ENCODE measurements around the gene ZFPM1. TPM values are rescaled to one million over a fixed set of nuclear protein-coding genes. Genes with fewer than 3 reads are reported as not detected.

Gene ZFPM1
- total RNA-seq, 3 donors from 2014 or later: 0.32 to 2.9 (median 2.3) TPM

DNA sequence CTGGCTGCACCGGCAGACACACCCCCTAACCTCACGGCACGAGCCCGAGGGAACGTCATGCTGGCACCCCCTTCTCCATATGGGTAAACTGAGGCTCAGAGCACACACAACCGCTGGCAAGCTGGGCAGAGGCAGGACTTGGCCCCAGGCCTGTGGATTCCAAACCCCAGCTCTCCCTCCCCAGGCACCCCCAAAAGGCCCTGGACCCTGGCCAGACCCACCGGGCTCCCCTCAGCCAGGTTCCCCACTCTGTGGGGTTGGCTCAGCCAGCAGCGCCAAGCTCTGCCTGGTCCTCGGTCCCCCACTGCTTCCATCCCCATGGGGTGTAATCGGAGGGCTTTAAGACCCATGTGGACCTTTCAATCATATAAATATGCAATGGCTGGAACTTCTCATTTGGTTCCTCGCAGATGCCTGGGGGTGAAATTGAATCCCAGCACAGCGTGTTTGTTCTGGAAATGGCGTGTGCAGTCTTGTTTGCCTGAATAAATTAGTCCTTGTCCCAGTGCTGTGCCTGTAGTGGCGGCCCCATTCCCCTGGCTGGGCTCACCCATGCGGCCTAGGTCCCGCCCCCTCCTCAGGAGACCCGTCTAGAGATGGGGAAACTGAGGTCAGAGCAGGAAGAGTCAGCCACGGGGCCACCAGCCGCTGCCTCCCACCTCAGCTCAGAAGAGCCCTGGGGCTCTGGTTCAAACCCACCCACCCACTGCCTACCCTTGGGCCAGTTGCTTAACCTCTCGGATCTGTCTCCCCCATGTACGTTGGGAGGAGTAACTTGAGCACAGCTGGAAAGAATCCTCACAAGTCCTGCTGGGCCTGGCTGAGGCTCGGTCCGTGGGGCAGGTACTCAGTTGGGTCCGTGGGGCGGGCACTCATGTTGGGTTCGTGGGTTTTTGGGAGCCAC, 57.3 kb downstream of the ZFPM1 start:
- H3K27me3 ChIP-seq: no peaks in the 10 kb centered on the region
- peak in 1 of 2 donors; percentile 60 for DNase-seq (ENCODE audit: low spot score in 2 of 2)

GRCh38 chr16:88511060-88511459, 58.0 kb downstream of the ZFPM1 start:
- DNase-seq (ENCODE audit: low spot score in 2 of 2): no peak
- H3K27me3 ChIP-seq: no peaks in the 10 kb centered on the region
- TF ChIP-seq CTCF (IDR thresholded peaks at IDR 0.05) (no peak), POLR2AphosphoS5 (IDR thresholded peaks at IDR 0.05) (no peak), POLR2A (IDR thresholded peaks at IDR 0.05) (no peak)
- H3K36me3 ChIP-seq: no peaks in the 10 kb centered on the region
- no peak overlapping the region for H3K4me3 ChIP-seq
- H3K27ac ChIP-seq: no peak overlapping the region
- intact Hi-C loops (cut with DNase I; ENCODE audit: low total_unique reads): no loop called here
- H3K4me1 ChIP-seq: no peaks in the 10 kb centered on the region
- no peaks in the 10 kb centered on the region for H3K9me3 ChIP-seq

More for the DNA sequence above, 57.3 kb downstream of the ZFPM1 start:
- peaks cover 0 to under 1% of the 10 kb centered on the region in 2 donors for H3K4me1 ChIP-seq
- H3K27ac ChIP-seq: peak overlapping the region; percentile 21 to 59
- H3K36me3 ChIP-seq: no peaks in the 10 kb centered on the region
- intact Hi-C loops (cut with DNase I; ENCODE audit: low total_unique reads): no loop called here
- TF ChIP-seq POLR2A (IDR thresholded peaks at IDR 0.05): no peak
- TF ChIP-seq POLR2AphosphoS5 (IDR thresholded peaks at IDR 0.05): no peak
- no peak for TF ChIP-seq CTCF (IDR thresholded peaks at IDR 0.05)
- peak overlapping the region in 1 of 3 donors; percentile 30 for H3K4me3 ChIP-seq
- H3K9me3 ChIP-seq: no peaks in the 10 kb centered on the region

DNA sequence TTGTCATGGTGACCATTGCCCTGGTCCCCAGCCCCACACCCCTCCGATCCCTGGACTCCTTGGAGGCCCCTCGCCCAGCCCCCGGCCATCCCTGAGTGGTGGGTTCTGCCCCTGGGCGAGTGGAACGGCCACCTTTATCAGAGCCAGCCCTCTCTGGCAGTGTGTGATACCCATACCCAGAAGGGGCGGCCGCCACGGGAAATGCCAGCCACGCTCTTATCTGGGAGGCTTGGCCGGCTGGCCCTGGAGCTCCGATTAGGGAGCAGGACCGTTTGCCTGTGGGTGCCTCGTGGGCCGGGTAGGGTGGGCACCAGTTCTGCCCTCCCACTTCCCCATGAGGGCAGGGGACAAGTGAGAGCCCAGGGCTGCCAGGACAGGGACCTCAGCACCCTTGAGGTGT, 58.8 kb downstream of the ZFPM1 start:
- H3K4me3 ChIP-seq: no peak overlapping the region
- intact Hi-C loops (cut with DNase I; ENCODE audit: low total_unique reads): no loop called here
- no peak for DNase-seq (ENCODE audit: low spot score in 2 of 2)
- no peaks in the 10 kb centered on the region for H3K4me1 ChIP-seq
- no peaks in the 10 kb centered on the region for H3K9me3 ChIP-seq
- H3K36me3 ChIP-seq: no peaks in the 10 kb centered on the region
- H3K27ac ChIP-seq: no peak overlapping the region
- no peak for TF ChIP-seq POLR2AphosphoS5 (IDR thresholded peaks at IDR 0.05)
- no peak for TF ChIP-seq POLR2A (IDR thresholded peaks at IDR 0.05)
- no peak for TF ChIP-seq CTCF (IDR thresholded peaks at IDR 0.05)
- H3K27me3 ChIP-seq: no peaks in the 10 kb centered on the region

- H3K4me3 ChIP-seq: no peak overlapping the region
- no peaks in the 10 kb centered on the region for H3K4me1 ChIP-seq
- no peak for DNase-seq (ENCODE audit: low spot score in 2 of 2)
- no peaks in the 10 kb centered on the region for H3K36me3 ChIP-seq
- H3K27ac ChIP-seq: no peak overlapping the region
- intact Hi-C loops (cut with DNase I; ENCODE audit: low total_unique reads): no loop called here
- no peak for TF ChIP-seq CTCF (IDR thresholded peaks at IDR 0.05)
- no peak for TF ChIP-seq POLR2AphosphoS5 (IDR thresholded peaks at IDR 0.05)
- TF ChIP-seq POLR2A (IDR thresholded peaks at IDR 0.05): no peak
- no peaks in the 10 kb centered on the region for H3K9me3 ChIP-seq
- H3K27me3 ChIP-seq: no peaks in the 10 kb centered on the region
Measured at GRCh38 chr16:88512728-88513696, 59.9 kb downstream of the ZFPM1 start.
